Stimulated activated CD8-positive, alpha-beta memory T cell treated with anti-CD3 and anti-CD28 coated beads, Interleukin-7, amount 100 ng/mL, for 4 hours (primary cell): ENCODE results near the gene ABCA3.
"Not testable (repeated sequence)": the region's sequence is repeated elsewhere in the genome, so short reads cannot be mapped to it uniquely, and the experiment has no call there.

Source experiments
- DNase-seq, 2 donors: peaks; one replicate each; pipeline ENCODE4 v3.0.0-alpha.2; 2020; ENCODE audit warnings: low read depth in 2 of 2

ABCA3 gene

DNA sequence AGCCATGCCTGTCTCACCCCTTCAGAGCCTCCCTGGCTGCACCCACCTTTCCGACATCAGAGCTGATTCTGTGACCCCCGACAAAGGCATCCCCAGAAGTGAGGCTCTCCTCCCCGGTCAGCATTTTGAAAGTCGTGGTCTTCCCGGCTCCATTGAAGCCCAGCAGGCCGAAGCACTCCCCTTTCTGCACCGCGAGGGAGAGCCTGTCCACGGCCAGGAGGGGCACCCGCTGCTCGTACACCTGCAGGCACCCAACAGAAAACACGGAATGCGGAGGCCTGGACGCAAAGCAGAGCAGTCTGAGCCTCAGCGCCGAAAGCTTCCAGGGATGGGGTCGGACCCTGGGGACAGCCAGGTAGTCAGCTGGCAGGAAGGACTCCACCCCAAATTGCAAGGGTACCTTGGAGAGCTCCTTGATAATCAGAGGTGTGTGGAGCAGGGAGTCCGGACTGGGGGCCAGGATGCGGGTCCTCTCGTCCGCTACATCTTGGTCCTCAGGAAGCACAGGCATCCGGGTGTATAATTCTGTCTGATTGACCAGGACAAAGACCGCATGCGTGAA, 59.5 kb downstream of the ABCA3 start:
- DNase-seq = no peak

DNA sequence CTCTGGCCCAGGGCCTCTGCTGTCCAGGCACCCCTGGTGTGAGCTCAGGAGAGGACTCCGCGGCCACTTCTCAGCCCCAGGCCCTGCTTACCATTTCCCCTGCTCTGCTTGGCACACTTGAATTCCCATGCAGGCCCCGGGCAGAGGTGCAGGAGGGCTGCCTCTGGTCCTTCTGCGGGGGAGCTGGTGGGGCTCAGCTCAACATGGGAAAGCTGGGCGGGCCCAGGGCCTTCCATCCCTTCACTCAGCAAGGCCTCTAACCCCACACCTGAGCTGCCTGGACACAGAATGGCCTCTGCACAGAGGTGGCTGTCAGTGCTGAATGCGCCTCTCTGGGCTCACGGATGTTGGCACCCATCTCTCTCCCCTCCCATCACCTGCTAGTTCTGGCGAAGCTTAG, 60.1 kb downstream of the ABCA3 start:
- no peak for DNase-seq

- DNase-seq = no peak
Measured at GRCh38 chr16:2278956-2279800, 61.4 kb downstream of the ABCA3 start.

DNA sequence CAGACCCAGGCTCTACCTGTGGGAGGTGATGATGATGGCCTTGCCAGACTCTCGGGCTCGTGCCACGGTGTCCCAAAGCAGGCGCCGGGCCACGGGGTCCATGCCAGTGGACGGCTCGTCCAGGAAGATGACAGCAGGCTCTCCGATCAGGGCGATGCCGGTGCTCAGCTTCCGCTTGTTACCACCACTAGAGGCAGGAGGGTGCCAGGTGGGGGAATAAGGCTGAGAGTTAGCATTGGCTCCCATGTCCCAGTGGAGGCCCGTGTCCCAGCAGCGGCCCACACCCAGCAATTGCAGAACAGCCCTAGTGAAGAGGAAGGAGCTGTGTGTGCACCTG, 62.3 kb downstream of the ABCA3 start:
- DNase-seq = no peak

DNA sequence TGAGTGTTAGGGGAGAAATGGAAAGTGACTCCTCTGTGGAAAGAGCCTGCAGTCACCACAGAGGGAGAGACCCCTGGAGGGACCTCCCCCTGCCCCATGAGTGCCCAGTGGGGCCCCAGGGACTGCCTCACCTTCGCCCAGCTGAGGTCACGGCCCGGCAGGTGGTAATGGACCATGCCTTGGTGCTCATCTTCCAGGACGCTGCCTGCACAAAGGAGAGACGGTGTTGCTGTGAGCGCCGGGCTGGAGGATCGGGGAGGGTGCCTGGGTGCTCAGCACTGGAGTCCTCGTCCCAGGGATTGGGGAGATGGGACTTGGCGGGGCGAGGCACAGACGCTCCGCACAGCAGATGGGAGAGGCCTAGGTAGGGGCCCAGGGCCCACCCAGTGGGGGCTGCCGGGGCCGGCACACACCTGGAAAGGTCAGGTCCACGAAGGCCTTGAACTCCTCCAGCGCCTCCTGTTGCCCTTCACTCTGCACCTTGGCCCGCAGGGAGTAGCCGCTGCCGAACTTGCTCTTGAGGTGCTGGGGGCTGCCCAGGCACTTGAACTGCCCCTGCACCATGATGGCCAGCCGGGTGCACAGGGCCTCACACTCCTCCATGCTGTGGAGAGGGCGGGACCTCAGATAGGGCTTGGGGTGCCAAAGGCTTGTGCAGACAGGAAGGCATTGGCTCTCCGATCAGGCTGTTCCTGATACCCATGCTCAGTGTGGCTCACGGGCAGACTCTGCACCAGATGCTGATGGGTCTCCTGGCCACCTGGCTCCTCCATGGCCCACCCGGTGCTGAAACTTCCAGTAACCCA, 62.9 kb downstream of the ABCA3 start:
- no peak for DNase-seq

DNA sequence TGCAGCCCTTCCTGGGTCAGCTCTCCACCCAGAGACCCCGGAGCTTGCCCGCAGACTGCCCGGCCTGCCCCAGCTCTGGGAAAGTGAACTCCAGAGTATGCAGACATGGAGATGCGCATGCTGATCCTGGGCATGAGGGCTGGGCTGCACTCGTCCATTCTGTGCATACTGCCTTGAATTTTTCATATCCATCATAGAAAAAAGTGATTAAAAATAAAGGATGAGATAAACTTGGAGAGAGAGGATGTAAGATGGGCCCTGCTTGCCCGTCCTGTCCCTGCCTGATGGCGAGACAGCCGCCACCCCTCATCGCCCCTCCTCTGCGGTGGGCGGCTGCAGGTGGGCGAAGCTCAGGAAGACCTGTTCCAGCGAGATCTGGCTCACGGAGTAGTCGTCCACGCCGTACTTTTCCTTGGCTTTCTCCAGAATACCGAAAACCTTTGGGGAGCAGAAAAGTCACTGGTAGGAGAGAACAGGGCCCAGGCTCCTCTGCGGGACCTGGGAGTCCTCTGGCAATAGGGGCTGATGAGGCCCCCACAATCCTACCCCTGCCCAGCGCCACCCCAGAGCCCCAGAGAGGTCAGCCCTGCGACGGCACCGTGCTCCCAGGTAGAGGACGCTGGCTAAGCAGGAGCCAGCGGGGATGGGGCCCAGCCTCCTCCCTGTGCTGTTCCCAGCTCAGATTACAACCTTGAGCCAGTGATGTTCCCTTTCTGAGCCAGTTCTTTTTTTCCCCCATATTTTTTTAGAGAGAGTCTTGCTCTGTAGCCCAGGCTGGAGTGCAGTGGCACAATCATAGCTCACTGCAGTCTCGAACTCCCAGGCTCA, 63.9 kb downstream of the ABCA3 start:
- DNase-seq = no peak

GRCh38 chr16:2275476-2276367, 64.8 kb downstream of the ABCA3 start:
- no peak for DNase-seq

DNA sequence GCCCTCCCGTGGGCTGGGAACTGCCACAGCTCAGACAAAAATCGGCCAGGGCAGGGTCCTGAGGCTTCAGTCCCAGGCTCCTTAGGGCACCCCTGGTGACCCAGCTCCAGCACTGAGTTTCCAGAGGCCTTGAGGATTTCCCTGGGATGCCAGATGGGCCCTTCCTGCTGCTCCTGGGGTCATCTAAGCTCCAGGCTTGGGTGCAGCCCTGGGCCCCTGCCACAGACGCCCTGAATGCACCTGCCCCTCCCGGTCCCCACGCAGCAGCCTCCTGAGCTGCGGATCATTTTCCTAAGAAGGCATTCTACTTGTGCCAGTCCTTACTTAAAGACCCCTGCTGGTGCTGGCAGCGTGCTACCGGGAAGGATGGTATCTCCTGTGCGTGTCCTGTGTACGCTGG, 66.6 kb downstream of the ABCA3 start:
- no peak for DNase-seq

- DNase-seq = no peak
Measured at GRCh38 chr16:2273484-2273883, 67.0 kb downstream of the ABCA3 start.

DNA sequence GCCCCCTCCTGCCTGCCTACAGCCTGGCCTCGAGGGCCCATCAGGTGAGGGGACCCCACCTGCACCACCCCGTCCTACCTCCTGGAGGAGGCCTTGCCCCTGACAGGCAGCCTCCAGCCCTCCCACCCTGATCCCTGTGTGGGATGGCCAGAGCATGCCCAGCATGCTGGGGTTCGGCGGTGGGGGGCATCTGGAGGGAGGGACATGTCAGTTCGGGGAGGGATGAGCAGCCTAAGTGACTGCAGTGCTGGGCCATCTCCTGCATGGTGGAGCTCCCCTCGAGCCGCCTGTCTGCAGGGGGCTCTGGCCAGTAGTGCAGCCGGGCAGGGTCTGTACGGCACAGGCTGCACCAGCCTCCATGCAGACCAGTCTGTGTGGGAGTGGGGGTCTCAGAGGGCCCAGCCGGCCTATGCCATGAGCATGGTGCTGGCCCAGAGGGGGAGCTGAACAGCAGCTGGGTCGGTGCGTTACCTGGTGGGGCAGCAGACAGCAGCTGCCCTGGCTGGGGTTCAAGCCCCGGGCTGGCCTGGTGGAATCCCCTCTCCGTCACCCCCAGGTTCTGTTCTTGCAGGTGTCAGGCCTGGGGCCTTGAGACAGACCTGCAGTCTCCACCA, 68.6 kb downstream of the ABCA3 start:
- DNase-seq = no peak

- no peak for DNase-seq
Measured at GRCh38 chr16:2270588-2271470, 69.7 kb downstream of the ABCA3 start.

- DNase-seq = no peak
Measured at GRCh38 chr16:2270070-2270462, 70.5 kb downstream of the ABCA3 start.

DNA sequence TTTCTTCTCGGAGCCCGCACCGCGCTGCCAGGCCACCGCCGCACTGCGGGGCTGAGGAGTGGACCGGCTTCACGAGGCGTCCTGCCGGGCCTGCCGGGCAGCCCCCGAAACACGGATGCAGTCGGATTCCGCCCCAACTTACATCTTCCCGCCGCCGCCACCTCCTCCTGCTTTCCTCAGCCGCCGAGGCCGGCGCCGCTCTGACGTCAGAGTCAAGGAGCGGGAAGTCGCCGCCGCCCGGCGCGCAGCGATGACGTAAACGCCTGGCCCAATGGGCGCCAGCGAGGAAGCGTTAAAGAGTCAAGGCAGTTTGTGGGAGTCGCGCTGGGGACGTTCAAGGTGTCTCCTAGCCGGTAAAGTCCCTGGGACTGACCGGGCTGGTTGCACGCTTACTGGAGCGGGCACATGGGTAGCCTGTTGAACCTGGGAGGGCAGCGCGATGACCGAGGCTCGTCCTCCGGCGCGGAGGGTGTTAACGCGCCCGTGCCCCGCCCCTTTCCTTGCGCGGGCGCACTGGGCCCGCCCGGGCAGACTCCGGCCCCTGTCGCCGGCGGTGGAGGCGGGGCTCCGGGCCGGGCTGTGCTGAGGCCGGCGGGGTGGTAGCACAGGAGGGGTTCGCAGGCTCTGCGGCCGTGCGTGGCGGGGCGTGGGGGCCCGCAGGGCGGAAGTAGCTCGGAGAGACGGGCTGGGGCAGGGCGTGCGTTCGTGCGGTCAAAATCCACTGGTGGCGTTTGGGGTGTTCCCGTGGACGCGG, 72.4 kb downstream of the ABCA3 start, which contains the start of gene RNPS1:
RNPS1 (minus strand) TSS at position 214 of the 754 bp plus-strand sequence. CDS start 3,483 bp downstream, outside the sequence.
- peak; percentile 89 to 95 for DNase-seq

- DNase-seq = not testable (repeated sequence)
Measured at GRCh38 chr16:2267505-2267912, 73.0 kb downstream of the ABCA3 start.

GRCh38 chr16:2266887-2267286, 73.6 kb downstream of the ABCA3 start:
- DNase-seq = not testable (repeated sequence)

DNA sequence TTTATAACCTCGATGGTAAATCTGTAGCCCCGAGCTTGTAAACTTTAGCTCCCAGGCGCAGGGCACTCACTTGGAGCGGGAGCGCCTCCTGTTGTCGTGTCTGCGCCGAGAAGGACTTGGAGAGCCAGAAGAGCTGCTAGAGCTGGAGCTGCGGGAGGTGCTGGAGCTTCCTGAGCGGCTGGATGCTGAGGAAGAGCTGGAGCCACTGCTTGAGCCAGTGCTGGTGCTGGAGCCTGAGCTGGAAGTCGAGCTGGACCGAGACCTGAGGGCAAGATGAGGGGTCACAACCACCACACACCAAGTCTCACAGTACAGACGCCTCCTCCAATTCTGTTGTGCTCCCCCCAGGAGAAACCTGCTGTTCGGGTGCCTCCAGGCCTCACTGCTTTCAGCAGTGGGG, 77.5 kb downstream of the ABCA3 start:
- DNase-seq = not testable (repeated sequence)

- no peak for DNase-seq
Measured at GRCh38 chr16:2260250-2260649, 80.3 kb downstream of the ABCA3 start.

DNA sequence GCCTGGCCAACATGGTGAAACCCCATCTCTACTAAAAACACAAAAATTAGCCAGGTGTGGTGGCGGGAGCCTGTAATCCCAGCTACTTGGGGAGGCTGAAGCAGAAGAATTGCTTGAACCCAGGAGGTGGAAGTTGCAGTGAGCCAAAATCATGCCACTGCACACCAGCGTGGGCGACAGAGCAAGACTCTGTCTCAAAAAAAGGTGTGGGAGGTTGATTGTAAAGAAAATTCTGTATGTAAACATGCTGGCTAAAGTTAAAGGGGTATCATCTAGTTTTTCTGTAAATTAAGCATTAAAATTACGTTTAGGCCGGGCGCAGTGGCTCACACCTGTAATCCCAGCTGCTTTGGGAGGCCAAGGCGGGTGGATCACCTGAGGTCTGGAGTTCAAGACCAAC, 82.0 kb downstream of the ABCA3 start:
- not testable (repeated sequence) for DNase-seq
